Stimulated activated naive CD4-positive, alpha-beta T cell treated with Interleukin-2 at 50 U/mL for 16 hours (primary cell): ENCODE results near the gene UBE2H.
"Not testable (repeated sequence)": the region's sequence is repeated elsewhere in the genome, so short reads cannot be mapped to it uniquely, and the experiment has no call there.

Source experiments
- DNase-seq: peaks from one replicate; lab custom pipeline; 2025; lab: John Stamatoyannopoulos, UW

UBE2H gene

DNA sequence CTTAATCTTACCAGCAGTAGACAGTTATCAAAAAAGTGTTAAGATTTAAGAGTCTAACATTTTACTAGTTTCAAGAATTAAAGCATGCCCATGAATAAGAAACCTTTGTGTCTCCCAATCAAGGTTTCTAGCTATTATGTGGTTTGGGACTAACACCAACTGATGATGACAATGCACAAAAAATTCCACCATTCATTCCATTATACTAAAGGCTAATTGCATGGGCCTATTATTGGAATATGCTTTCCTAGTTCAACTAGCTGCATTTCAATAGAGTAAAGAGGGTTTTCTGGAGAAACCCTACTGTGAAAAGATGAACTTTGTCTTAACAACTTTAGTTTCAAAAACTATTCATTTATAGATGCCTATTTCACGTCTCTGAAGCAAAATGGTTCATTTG, 44.6 kb downstream of the UBE2H start:
- no peak for DNase-seq

GRCh38 chr7:129907122-129907736, 45.5 kb downstream of the UBE2H start:
- no peak for DNase-seq

DNA sequence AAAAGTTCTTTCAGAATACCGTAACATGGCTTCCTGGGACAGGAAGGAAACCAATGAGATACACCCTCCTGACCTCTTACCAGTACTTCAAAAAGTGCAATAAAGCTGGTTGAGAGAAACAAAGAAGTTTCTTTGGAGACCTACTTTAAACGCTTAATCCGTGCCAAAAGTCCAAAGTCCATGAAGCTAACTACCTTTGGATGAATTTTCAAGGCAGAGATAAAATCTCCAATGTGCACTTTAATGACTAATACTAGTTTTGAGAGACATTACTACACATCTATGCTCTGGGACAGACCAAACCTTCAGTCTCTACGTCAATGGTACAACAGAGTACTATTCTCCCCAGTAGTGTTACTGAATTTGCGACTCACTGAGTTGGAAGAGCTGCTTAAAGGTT, 46.1 kb downstream of the UBE2H start:
- no peak for DNase-seq

- DNase-seq: no peak
These were observed 48.8 kb downstream of the UBE2H start for GRCh38 chr7:129903935-129904334.

DNA sequence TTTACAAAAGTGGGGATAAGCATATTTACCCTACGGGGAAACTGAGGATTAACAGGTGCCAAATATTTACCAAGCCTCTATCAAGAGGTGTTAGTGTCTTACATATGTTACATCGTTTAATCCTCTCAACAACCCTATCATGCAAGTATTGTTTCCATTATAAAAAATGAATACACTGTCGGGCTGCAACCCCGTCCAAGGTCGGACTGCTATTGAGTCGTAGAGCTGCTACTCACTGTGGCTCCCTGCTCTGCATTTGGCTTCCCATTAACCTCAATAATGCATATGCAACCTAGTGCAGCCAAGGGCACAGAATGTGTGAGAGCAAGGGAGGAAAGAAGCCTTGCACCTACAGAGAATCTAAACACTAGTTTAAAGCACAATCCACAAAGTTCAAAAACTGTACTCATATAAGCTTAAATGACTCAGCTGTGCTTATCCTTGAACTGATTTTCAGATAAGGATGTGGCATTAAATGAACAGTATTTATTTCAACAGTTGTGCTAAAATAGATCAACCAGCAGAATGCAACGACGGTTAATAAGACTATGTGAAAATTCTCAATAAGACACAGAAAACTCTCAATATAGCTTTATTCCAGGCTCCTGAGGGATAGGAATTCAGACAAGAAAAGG, 49.9 kb downstream of the UBE2H start:
- no peak for DNase-seq

DNA sequence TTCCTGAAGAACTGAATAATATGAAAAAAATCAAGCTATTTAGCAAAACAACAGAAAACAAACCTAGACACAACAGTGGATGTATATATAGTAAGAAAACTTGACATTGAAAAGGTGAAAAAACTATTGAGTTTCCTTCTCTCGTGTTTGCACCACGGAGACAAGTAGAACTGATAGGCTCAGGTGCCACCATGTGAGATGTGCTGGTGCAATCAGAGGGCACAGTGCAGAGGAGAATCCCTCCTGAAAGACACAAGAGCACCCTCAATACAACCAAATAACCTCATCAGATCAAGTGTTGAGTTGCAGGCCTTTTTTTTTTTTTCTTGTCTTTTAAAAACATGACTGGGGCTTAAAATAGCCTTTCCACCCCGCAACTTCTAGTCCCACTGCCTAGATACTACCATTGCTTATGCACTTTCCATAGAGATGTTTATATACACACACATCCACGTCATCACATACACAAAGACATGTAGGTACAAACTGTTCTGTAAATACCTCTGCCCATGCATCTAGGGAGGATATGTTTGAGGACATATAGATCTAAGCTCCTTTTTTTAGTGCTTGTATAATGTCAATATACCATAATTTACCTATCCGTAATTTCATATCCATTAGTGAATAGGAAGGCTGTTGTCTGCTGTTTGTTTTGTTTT, 54.1 kb downstream of the UBE2H start:
- no peak for DNase-seq

- DNase-seq: no peak
These were observed 54.8 kb downstream of the UBE2H start for GRCh38 chr7:129898007-129898406.

- DNase-seq: no peak
These were observed 56.0 kb downstream of the UBE2H start for GRCh38 chr7:129896568-129897382.

DNA sequence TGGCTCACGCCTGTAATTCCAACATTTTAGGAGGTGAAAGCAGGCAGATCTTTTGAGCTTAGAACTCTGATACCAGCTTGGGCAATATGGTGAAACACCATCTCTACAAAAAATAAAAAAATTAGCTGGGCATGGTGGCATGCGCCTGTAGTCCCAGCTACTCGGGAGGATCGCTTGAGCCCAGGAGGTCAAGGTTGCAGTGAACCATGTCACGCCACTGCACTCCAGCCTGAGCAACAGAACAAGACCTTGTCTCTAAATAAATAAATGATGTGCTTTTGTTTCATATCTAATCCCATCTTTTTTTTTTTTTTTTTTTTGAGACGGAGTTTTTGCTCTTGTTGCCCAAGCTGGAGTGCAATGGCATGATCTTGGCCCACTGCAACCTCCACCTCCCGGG, 58.6 kb downstream of the UBE2H start:
- not testable (repeated sequence) for DNase-seq

DNA sequence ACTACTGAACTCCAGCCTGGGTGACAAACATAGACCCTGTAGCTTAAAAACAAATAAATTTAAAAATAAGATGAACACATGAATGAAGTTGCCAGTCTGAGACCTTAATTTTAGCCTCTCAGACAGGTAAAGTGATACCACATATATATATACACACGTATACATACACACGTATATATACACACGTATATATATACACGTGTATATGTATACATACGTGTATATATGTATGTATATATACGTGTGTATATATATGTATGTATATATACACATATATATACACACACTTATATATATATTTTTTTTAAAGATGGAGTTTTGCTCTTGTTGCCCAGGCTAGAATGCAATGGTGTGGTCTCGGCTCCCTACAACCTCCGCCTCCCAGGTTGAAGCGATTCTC, 62.7 kb downstream of the UBE2H start:
- DNase-seq: no peak

DNA sequence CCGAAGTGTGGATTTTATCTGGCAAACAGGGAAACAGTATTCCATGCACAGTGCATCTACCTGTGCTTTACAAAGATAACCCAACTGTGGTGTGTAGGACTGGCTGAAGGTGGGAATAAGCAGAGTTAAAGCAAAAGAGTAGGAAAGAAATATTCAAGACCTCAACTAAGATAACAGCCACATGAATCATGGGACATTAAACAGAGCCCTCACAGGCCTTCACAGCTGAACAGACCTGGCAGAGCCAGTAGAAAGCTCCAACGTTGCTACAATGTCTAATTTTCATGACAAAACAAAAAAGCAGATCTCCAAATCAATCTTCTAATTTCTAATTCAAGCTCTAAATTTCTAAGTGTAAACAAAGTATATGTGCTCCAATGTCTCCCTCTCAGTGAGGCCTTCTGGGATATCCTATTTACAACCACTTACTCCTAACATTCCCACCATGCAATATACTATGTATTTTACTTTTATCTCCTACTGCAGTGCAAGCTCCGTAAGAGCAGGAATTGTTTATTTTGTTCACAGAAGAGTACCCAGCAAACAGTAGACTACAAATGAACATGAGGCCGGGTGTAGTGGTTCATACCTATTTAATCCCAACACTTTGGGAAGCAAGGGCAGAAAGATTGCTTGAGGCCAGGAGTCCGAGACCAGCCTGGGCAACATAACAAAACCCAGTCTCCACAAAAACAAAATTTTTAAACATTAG, 63.5 kb downstream of the UBE2H start:
- no peak for DNase-seq

GRCh38 chr7:129887865-129888264, 64.9 kb downstream of the UBE2H start:
- no peak for DNase-seq

GRCh38 chr7:129886818-129887186, 66.0 kb downstream of the UBE2H start:
- no peak for DNase-seq

DNA sequence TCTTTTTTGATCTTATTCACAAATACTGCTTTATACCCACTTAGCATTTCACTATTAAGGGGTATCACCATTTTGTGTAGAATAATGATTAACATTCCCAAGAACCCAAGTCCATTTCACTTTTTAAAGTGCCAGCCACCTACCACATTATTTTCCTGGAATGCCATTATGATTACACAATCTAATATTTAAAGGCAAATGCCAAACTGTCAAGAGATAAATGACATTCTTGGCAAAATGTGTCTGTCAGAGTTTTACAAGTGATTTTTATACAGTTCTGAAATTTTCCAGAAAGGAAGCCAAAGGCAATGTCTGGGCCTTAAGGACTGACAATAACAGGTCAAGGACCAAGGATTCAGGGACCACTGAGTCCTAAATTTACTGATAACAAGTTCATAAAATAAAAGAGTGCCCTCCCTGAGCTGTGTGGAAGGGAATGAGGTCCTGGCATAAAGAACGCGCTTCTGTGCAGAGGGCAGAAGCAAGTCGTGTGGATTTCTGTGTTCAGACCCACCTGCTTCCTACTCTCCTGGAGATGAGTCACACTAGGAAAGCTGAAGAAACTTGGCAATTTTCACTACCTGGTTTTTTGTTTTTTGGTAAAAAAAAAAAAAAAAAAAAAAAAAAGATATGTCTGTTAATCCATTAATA, 66.5 kb downstream of the UBE2H start:
- no peak for DNase-seq

- no peak for DNase-seq
These were observed 68.3 kb downstream of the UBE2H start for GRCh38 chr7:129884495-129884894.

- no peak for DNase-seq
These were observed 69.6 kb downstream of the UBE2H start for GRCh38 chr7:129883151-129883550.

GRCh38 chr7:129882531-129882930, 70.2 kb downstream of the UBE2H start:
- DNase-seq: no peak

GRCh38 chr7:129877146-129877792, 75.5 kb downstream of the UBE2H start:
- DNase-seq: no peak

- no peak for DNase-seq
These were observed 76.9 kb downstream of the UBE2H start for GRCh38 chr7:129875745-129876411.

GRCh38 chr7:129875160-129875559, 77.6 kb downstream of the UBE2H start:
- no peak for DNase-seq

- DNase-seq: no peak
These were observed 78.0 kb downstream of the UBE2H start for GRCh38 chr7:129874722-129875121.
